GM12872 (cell line): ENCODE results near the gene DOCK11.

Experiments
- CTCF ChIP-seq: IDR thresholded peaks from 3 replicates; pipeline ENCODE4 v1.5.1; 2011; ENCODE audit warnings: low read depth, mild to moderate bottlenecking, low read length, moderate library complexity; ENCODE audit not compliant: insufficient read depth

DOCK11 gene

GRCh38 chrX:118675326-118675965 lies 179.8 kb downstream of the DOCK11 start:
- no peak for TF ChIP-seq CTCF

GRCh38 chrX:118675966-118676349 lies 180.3 kb downstream of the DOCK11 start:
- no peak for TF ChIP-seq CTCF

GRCh38 chrX:118677318-118677717 lies 181.7 kb downstream of the DOCK11 start:
- TF ChIP-seq CTCF = no peak

- TF ChIP-seq CTCF = no peak
Measured at GRCh38 chrX:118679290-118679689, 183.7 kb downstream of the DOCK11 start.

GRCh38 chrX:118682258-118683014 lies 186.8 kb downstream of the DOCK11 start:
- TF ChIP-seq CTCF = no peak

- TF ChIP-seq CTCF = no peak
Measured at GRCh38 chrX:118685393-118685792, 189.8 kb downstream of the DOCK11 start.

- no peak for TF ChIP-seq CTCF
Measured at GRCh38 chrX:118688935-118689334, 193.3 kb downstream of the DOCK11 start.
